ENCODE measurements around the gene CAPN2.

CAPN2 gene

GRCh38 chr1:223684488-223684792, 27.9 kb upstream of the CAPN2 start:
- Mint-ChIP-seq H3K4me1 (no peaks in the 10 kb centered on the region), H3K9me3 (peaks cover 0 to 4% of the 10 kb centered on the region in 2 donors), H3K27ac (no peak overlapping the region), H3K36me3 (no peaks in the 10 kb centered on the region), H3K4me3 (no peak overlapping the region), H3K27me3 (peaks cover 21 to 26% of the 10 kb centered on the region in 2 donors)
- ATAC-seq (replicated peaks) = no peak
- DNase-seq = no peak

GRCh38 chr1:223691121-223691520, 21.2 kb upstream of the CAPN2 start:
- Mint-ChIP-seq H3K4me1 (no peaks in the 10 kb centered on the region), H3K9me3 (peaks cover 0 to 4% of the 10 kb centered on the region in 2 donors), H3K27me3 (peaks cover 9 to 14% of the 10 kb centered on the region in 2 donors), H3K36me3 (no peaks in the 10 kb centered on the region), H3K27ac (no peak overlapping the region), H3K4me3 (no peak overlapping the region)
- no peak for DNase-seq
- no peak for ATAC-seq (replicated peaks)

GRCh38 chr1:223695014-223695548, 17.3 kb upstream of the CAPN2 start:
- no peak for DNase-seq
- peak in 1 of 2 donors; percentile 32 for ATAC-seq (replicated peaks)
- H3K27ac Mint-ChIP-seq = no peak overlapping the region
- H3K36me3 Mint-ChIP-seq = no peaks in the 10 kb centered on the region
- no peaks in the 10 kb centered on the region for H3K9me3 Mint-ChIP-seq
- no peak overlapping the region for H3K4me3 Mint-ChIP-seq
- peaks cover 7 to 8% of the 10 kb centered on the region in 2 donors for H3K27me3 Mint-ChIP-seq
- H3K4me1 Mint-ChIP-seq = peaks cover 3 to 6% of the 10 kb centered on the region in 2 donors

- H3K4me3 Mint-ChIP-seq = no peak overlapping the region
- H3K27ac Mint-ChIP-seq = no peak overlapping the region
- peaks cover 3 to 6% of the 10 kb centered on the region in 2 donors for H3K4me1 Mint-ChIP-seq
- H3K27me3 Mint-ChIP-seq = peaks cover 7 to 8% of the 10 kb centered on the region in 2 donors
- ATAC-seq (replicated peaks) (no peak), DNase-seq (no peak)
- no peaks in the 10 kb centered on the region for H3K36me3 Mint-ChIP-seq
- no peaks in the 10 kb centered on the region for H3K9me3 Mint-ChIP-seq
Observed at GRCh38 chr1:223695941-223696340, 16.4 kb upstream of the CAPN2 start.

GRCh38 chr1:223700388-223700918, 11.9 kb upstream of the CAPN2 start:
- Mint-ChIP-seq H3K27ac (no peak overlapping the region), H3K4me1 (peaks cover 17 to 30% of the 10 kb centered on the region in 2 donors), H3K4me3 (no peak overlapping the region), H3K9me3 (no peaks in the 10 kb centered on the region), H3K36me3 (no peaks in the 10 kb centered on the region), H3K27me3 (peaks cover 19 to 25% of the 10 kb centered on the region in 2 donors)
- no peak for ATAC-seq (replicated peaks)
- DNase-seq = no peak

GRCh38 chr1:223700942-223701637, 11.2 kb upstream of the CAPN2 start:
- Mint-ChIP-seq H3K9me3 (no peaks in the 10 kb centered on the region), H3K4me1 (peaks cover 17 to 32% of the 10 kb centered on the region in 2 donors), H3K4me3 (no peak overlapping the region), H3K27ac (no peak overlapping the region), H3K36me3 (no peaks in the 10 kb centered on the region), H3K27me3 (peaks cover 19 to 25% of the 10 kb centered on the region in 2 donors)
- DNase-seq = no peak
- ATAC-seq (replicated peaks) = peak; percentile 16 to 17

GRCh38 chr1:223702735-223703667, 9.3 kb upstream of the CAPN2 start:
- ATAC-seq (replicated peaks) (peak; percentile 75), DNase-seq (no peak)
- H3K4me1 Mint-ChIP-seq = peaks cover 14 to 38% of the 10 kb centered on the region in 2 donors
- no peaks in the 10 kb centered on the region for H3K9me3 Mint-ChIP-seq
- H3K27me3 Mint-ChIP-seq = peaks cover 19 to 25% of the 10 kb centered on the region in 2 donors
- H3K4me3 Mint-ChIP-seq = peak overlapping the region in 1 of 2 donors; percentile 0
- H3K27ac Mint-ChIP-seq = no peak overlapping the region
- H3K36me3 Mint-ChIP-seq = no peaks in the 10 kb centered on the region

- H3K9me3 Mint-ChIP-seq = no peaks in the 10 kb centered on the region
- peaks cover 20 to 31% of the 10 kb centered on the region in 2 donors for H3K27me3 Mint-ChIP-seq
- peaks cover 14 to 33% of the 10 kb centered on the region in 2 donors for H3K4me1 Mint-ChIP-seq
- H3K4me3 Mint-ChIP-seq = no peak overlapping the region
- H3K36me3 Mint-ChIP-seq = no peaks in the 10 kb centered on the region
- no peak overlapping the region for H3K27ac Mint-ChIP-seq
- no peak for ATAC-seq (replicated peaks)
- no peak for DNase-seq
Observed at GRCh38 chr1:223703668-223704013, 8.7 kb upstream of the CAPN2 start.

GRCh38 chr1:223704921-223705878, 7.1 kb upstream of the CAPN2 start:
- DNase-seq = no peak
- peak; percentile 35 to 41 for ATAC-seq (replicated peaks)
- no peak overlapping the region for H3K27ac Mint-ChIP-seq
- H3K4me3 Mint-ChIP-seq = no peak overlapping the region
- no peaks in the 10 kb centered on the region for H3K36me3 Mint-ChIP-seq
- peaks cover 14 to 33% of the 10 kb centered on the region in 2 donors for H3K4me1 Mint-ChIP-seq
- H3K9me3 Mint-ChIP-seq = no peaks in the 10 kb centered on the region
- peaks cover 17 to 33% of the 10 kb centered on the region in 2 donors for H3K27me3 Mint-ChIP-seq

GRCh38 chr1:223706077-223706973, 6.0 kb upstream of the CAPN2 start:
- Mint-ChIP-seq H3K27ac (no peak overlapping the region), H3K36me3 (no peaks in the 10 kb centered on the region), H3K4me1 (peaks cover 12 to 33% of the 10 kb centered on the region in 2 donors), H3K27me3 (peaks cover 16 to 31% of the 10 kb centered on the region in 2 donors), H3K4me3 (no peak overlapping the region), H3K9me3 (no peaks in the 10 kb centered on the region)
- no peak for DNase-seq
- ATAC-seq (replicated peaks) = no peak

- H3K4me1 Mint-ChIP-seq = peaks cover 14 to 29% of the 10 kb centered on the region in 2 donors
- no peak overlapping the region for H3K27ac Mint-ChIP-seq
Observed at GRCh38 chr1:223707256-223708000, 4.9 kb upstream of the CAPN2 start.

GRCh38 chr1:223708001-223708359, 4.4 kb upstream of the CAPN2 start:
- H3K36me3 Mint-ChIP-seq = no peaks in the 10 kb centered on the region
- peaks cover 13 to 26% of the 10 kb centered on the region in 2 donors for H3K4me1 Mint-ChIP-seq
- peaks cover 13 to 22% of the 10 kb centered on the region in 2 donors for H3K27me3 Mint-ChIP-seq
- ATAC-seq (replicated peaks) (no peak), DNase-seq (no peak)
- no peaks in the 10 kb centered on the region for H3K9me3 Mint-ChIP-seq
- H3K4me3 Mint-ChIP-seq = no peak overlapping the region
- H3K27ac Mint-ChIP-seq = no peak overlapping the region

More at GRCh38 chr1:223707256-223708000, 4.9 kb upstream of the CAPN2 start:
- H3K36me3 Mint-ChIP-seq = no peaks in the 10 kb centered on the region
- H3K9me3 Mint-ChIP-seq = no peaks in the 10 kb centered on the region
- no peak for DNase-seq
- no peak overlapping the region for H3K4me3 Mint-ChIP-seq
- no peak for ATAC-seq (replicated peaks)
- peaks cover 13 to 23% of the 10 kb centered on the region in 2 donors for H3K27me3 Mint-ChIP-seq
